Bronchial epithelial cell (primary cell): ENCODE measurements around the gene C10orf90. TPM values are rescaled to one million over a fixed set of nuclear protein-coding genes. Genes with fewer than 3 reads are reported as not detected.
A peak's percentile ranks its signal among the peaks of the same experiment; 100 is the strongest.

Experiments
- DNase-seq: peaks from one replicate; pipeline ENCODE4 v3.0.0-alpha.2; 2010; ENCODE audit warnings: low read depth
- FAIRE-seq: peaks from 2 replicates; lab custom pipeline; 2011; peaks lifted over from hg19 to GRCh38; lab: Jason Lieb, UNC
- H3K27me3 ChIP-seq: 2 replicates; pipeline ENCODE4 v1.5.1; 2011; ENCODE audit warnings: low read length; ENCODE audit not compliant: control insufficient read depth, insufficient read depth
- H3K36me3 ChIP-seq: 2 replicates; pipeline ENCODE4 v1.5.1; 2011; ENCODE audit warnings: low read length; ENCODE audit not compliant: control insufficient read depth, insufficient read depth
- H3K4me3 ChIP-seq: 2 replicates; pipeline ENCODE4 v1.5.1; 2011; ENCODE audit warnings: mild to moderate bottlenecking, low read depth, low read length, control low read depth
- CTCF ChIP-seq: IDR thresholded peaks from 2 replicates; pipeline ENCODE4 v1.5.1; 2011; ENCODE audit warnings: mild to moderate bottlenecking, moderate library complexity, low read length, control low read depth, inconsistent platforms; ENCODE audit not compliant: insufficient read depth, severe bottlenecking
- total RNA-seq: library from RNA; depleted of rRNA; stranded (reverse); fragments of >200 nt; gene quantifications from 2 replicates; pipeline ENCODE4 v1.2.1, GENCODE V29; 2014

Gene C10orf90
- total RNA-seq, 1 donor from 2014 or later, result not detected

- no peaks in the 10 kb centered on the region for H3K36me3 ChIP-seq
- no peaks in the 10 kb centered on the region for H3K27me3 ChIP-seq
- FAIRE-seq (no peak), DNase-seq (no peak)
- H3K4me3 ChIP-seq, result no peak overlapping the region
- no peak for TF ChIP-seq CTCF
Measured at GRCh38 chr10:126524526-126524925, 146.0 kb downstream of the C10orf90 start.

- DNase-seq (no peak), FAIRE-seq (no peak)
- no peak for TF ChIP-seq CTCF
- no peak overlapping the region for H3K4me3 ChIP-seq
- H3K36me3 ChIP-seq, result no peaks in the 10 kb centered on the region
- H3K27me3 ChIP-seq, result no peaks in the 10 kb centered on the region
Measured at GRCh38 chr10:126523071-126523470, 147.4 kb downstream of the C10orf90 start.

GRCh38 chr10:126521399-126521798 lies 149.1 kb downstream of the C10orf90 start:
- no peaks in the 10 kb centered on the region for H3K36me3 ChIP-seq
- no peak for FAIRE-seq
- no peaks in the 10 kb centered on the region for H3K27me3 ChIP-seq
- no peak overlapping the region for H3K4me3 ChIP-seq
- no peak for TF ChIP-seq CTCF
- DNase-seq, result peak; percentile 35

- H3K36me3 ChIP-seq, result no peaks in the 10 kb centered on the region
- DNase-seq, result no peak
- no peak for FAIRE-seq
- H3K4me3 ChIP-seq, result no peak overlapping the region
- H3K27me3 ChIP-seq, result no peaks in the 10 kb centered on the region
- no peak for TF ChIP-seq CTCF
Measured at GRCh38 chr10:126520751-126521317, 149.7 kb downstream of the C10orf90 start.

- no peak for TF ChIP-seq CTCF
- H3K36me3 ChIP-seq, result no peaks in the 10 kb centered on the region
- FAIRE-seq, result no peak
- DNase-seq, result no peak
- no peaks in the 10 kb centered on the region for H3K27me3 ChIP-seq
- no peak overlapping the region for H3K4me3 ChIP-seq
Measured at GRCh38 chr10:126519992-126520391, 150.5 kb downstream of the C10orf90 start.

- DNase-seq, result peak; percentile 39
- no peak overlapping the region for H3K4me3 ChIP-seq
- H3K27me3 ChIP-seq, result no peaks in the 10 kb centered on the region
- no peak for FAIRE-seq
- H3K36me3 ChIP-seq, result no peaks in the 10 kb centered on the region
- TF ChIP-seq CTCF, result no peak
Measured at GRCh38 chr10:126519185-126519584, 151.3 kb downstream of the C10orf90 start.
